GM15510 (cell line): Measurements from ENCODE around the gene KIF16B.

Experiments
- POLR2A ChIP-seq: IDR thresholded peaks from 3 replicates; pipeline ENCODE4 v1.6.1; 2011; ENCODE audit warnings: borderline replicate concordance; ENCODE audit not compliant: insufficient read length; ENCODE audit errors: extremely low read depth

Gene KIF16B

GRCh38 chr20:16451001-16451400 lies 122.2 kb downstream of the KIF16B start:
- no peak for TF ChIP-seq POLR2A

- no peak for TF ChIP-seq POLR2A
Observed at GRCh38 chr20:16446991-16447390, 126.3 kb downstream of the KIF16B start.

- TF ChIP-seq POLR2A, result no peak
Observed at GRCh38 chr20:16446246-16446645, 127.0 kb downstream of the KIF16B start.

DNA sequence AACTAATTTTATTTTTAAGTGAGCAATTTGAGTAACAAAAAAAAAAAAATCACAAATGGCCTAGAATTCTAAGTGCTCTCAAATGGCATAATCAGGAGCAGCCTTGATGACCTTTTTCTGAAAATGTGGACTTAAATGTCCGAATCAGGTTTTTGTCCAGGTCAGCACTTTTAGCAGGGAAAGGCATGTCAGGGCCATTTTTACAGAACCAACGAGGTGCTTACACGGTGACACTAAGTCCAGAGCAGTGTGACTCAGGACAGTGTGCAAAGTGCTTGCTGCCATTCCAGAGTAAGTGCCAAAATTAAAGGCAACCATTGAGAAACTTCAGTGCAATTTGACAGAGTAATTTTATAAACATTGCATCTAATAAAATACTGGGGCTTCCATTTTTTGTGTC lies 127.8 kb downstream of the KIF16B start:
- no peak for TF ChIP-seq POLR2A

GRCh38 chr20:16444057-16444777 lies 129.0 kb downstream of the KIF16B start:
- no peak for TF ChIP-seq POLR2A

DNA sequence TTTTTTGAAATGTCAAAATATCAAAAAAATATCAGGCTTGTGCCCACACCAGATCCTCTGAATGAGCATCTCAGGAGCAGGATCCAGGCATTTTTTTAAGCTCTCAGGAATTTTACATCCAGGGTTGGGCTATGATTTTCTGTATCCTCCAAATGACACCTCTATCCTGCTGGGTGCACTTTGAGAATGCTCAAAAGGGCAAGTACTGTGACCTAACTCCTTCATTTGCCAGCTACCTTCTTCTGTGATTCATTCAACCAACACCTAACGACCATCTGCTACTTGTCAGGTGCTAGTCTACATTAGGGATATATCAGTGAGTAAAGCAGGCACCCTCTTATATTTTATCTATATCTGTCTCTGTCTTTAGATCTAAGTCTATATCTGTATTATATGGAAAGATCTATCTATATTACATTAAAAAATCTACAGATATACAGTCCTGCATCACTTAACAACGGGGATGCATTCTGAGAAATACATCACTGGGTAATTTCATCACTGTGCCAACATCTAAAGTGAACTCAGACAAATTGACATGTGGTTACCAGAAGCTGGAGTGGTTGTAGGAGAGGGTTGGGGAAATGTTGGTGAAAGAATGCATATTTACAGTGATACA lies 131.6 kb downstream of the KIF16B start:
- TF ChIP-seq POLR2A, result no peak

DNA sequence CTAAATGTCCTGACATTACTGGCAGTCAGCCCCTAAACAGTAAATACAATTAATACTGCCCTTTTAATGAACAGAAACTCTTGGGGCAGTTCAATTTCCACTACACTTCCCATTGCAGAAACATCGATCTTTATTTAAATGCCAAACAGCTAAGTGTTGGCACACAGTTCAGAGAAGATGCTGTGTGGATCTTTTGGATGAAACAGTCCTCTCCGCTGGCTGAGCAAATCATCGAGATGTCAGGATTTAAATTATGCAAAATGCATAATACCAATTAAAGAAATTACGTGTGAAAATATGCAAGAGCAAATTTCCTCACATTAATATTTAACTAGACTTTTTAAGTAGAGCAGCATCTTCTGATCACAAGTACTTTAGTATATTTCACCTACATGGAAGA lies 132.6 kb downstream of the KIF16B start:
- TF ChIP-seq POLR2A, result no peak

GRCh38 chr20:16438100-16438499 lies 135.1 kb downstream of the KIF16B start:
- no peak for TF ChIP-seq POLR2A

- TF ChIP-seq POLR2A, result no peak
Observed at GRCh38 chr20:16437387-16437996, 135.8 kb downstream of the KIF16B start.

DNA sequence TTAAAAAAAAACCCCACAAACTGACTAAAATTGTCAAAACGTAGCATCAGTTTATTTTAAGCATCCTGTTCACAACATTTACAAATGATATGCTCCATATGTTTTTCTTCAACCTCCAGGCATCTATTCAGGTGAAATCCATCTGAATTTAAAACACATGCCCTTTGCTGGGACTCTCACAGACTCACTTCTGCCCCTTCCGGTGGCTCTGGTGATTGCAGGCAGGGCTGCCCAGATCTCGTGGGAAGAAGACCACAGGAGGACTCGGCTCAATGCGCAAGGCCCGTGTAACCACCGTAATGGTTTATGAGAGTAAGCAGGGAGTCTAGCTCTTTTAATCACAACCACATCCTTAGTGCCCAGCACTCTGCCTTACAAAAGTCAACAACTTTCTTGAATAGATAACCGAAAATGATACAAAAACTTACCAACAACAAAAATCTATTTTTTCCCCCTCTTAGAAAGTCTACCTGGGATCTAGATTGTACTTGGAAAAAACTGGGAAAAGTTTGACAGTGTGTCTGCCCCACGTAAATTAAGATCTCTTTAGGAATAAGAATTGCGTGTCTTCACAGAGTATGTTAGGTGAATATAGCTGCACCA lies 139.1 kb downstream of the KIF16B start:
- no peak for TF ChIP-seq POLR2A

DNA sequence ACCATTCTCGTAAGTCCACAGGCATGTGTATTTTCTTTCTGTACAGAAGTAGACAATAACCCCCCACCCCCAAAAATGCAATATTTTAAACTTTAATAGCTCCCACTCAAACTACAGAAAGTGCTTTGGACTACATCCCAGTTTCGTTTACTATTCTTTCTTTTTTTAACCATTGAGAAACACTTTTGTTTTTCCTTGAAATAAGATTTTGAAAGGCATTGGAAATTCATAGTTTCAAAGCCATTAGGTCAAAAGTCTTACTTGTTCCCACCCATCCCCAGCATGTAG lies 140.0 kb downstream of the KIF16B start:
- no peak for TF ChIP-seq POLR2A

DNA sequence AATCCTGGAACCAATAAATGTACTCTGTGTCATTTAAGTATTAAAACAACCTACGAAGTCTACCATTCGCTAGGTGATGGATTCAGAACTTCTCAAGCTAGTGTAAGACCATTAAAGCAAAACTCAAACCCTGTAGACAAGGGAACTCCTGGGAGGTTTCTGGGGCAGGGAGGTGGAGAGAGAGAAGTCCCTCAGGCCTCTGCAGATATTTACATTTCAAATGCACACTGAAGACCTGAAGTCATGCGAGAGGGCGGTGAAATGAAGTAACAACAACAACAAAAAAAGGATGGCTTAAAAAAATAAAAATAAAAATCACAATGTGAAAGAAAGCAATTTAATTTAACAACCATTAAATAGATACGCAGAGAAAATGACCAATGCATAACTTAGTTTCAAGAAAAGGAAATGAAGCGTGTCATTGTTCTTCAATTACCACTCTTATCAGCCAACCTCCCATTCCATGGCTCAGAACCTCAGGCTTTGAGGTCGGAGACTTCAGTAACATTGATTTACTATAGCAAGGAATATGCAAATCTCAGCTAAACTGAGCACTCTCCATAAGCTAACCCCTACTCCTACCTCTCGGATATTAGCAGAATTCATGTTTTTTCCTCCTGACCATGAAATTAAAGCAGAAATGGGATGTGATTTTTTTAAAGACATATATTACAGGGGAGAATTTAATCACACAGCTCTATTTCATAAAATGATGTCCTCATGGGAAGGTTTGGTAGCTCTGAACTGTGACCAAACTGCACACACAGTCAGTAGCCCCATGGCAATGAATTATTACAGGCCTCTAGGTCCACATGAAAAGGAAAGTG lies 140.6 kb downstream of the KIF16B start:
- no peak for TF ChIP-seq POLR2A

DNA sequence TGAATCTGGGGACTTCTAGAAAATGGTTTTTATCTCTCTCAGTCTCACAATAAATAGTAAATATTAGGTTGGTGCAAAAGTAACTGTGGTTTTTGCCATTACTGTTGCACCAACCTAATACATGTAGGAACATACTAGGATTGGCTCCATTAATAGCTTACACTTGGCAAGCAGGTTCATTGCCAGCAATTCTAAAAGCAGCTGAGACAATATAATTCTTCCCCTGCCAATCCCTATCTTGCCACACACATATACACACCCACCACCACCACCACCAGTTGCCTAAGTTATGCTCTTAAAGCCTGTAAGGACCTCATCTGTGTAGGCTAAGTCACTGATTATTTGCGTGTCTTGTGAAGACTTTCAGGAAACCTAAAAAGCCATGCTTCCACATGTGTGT lies 145.1 kb downstream of the KIF16B start:
- no peak for TF ChIP-seq POLR2A

- no peak for TF ChIP-seq POLR2A
Observed at GRCh38 chr20:16427571-16427970, 145.7 kb downstream of the KIF16B start.

- no peak for TF ChIP-seq POLR2A
Observed at GRCh38 chr20:16424780-16425179, 148.5 kb downstream of the KIF16B start.

DNA sequence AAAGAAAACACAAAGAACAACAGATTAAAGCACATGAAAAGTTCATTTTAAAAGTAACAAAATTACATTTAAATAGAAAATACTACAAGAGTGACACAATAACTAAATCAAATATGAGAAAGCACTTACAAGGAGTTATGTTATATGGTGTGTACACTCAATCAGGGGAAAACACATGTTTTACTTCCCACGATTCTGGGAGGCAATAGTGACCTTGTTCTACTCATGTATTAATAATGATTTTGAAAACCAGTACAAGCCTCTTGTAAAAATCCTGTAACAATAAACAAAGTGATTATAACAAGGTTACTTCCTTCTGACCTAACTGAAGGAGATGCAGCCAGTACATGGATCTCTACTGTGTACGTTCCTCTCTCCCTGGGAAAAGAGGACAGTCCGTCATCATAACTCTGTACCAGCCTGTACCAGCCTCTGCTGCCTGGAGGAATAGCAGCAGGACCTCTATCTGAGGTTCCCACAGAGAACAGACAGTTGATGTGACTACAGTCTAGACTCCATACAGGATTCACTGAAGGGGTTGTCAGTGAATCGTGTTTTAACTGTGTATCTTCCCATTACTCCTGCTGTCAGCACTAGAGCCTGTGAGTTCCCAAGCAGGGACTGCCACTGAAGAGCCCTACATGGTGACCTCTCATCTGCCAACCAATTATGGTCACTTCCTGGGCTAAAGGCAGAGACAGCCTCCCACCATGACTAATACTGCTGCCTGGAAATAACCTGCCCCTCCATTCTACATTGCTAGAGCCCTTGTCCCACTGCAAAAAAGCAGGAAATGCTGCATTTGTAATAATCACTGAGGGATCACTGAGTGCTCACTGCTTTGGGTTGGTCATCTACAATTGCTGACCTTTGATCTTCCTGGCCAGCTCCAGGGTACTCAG lies 149.7 kb downstream of the KIF16B start:
- TF ChIP-seq POLR2A, result no peak
